ENCODE measurements around the gene ZMIZ1. TPM values are rescaled to one million over a fixed set of nuclear protein-coding genes. Genes with fewer than 3 reads are reported as not detected.

The ZMIZ1 gene
- total and polyA plus RNA-seq, 12 donors: 6.6 to 113 (median 55.1) TPM

DNA sequence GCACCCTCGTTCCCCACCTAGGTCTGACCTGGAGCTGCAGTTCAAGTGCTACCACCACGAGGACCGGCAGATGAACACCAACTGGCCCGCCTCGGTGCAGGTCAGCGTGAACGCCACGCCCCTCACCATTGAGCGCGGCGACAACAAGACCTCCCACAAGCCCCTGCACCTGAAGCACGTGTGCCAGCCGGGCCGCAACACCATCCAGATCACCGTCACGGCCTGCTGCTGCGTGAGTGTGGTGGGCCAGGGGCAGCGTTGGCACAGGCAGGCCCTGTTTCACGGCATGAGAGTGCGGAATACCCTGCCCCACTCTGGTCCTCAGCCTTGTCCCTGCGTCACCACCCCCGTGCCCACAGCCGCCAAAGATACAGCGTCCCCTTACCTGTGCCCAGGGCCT is 231.9 kb downstream of the ZMIZ1 start:
- DNase-seq: no peak
- no peak for TF ChIP-seq POLR2A (IDR thresholded peaks at IDR 0.05)
- TF ChIP-seq, protein P1, sequence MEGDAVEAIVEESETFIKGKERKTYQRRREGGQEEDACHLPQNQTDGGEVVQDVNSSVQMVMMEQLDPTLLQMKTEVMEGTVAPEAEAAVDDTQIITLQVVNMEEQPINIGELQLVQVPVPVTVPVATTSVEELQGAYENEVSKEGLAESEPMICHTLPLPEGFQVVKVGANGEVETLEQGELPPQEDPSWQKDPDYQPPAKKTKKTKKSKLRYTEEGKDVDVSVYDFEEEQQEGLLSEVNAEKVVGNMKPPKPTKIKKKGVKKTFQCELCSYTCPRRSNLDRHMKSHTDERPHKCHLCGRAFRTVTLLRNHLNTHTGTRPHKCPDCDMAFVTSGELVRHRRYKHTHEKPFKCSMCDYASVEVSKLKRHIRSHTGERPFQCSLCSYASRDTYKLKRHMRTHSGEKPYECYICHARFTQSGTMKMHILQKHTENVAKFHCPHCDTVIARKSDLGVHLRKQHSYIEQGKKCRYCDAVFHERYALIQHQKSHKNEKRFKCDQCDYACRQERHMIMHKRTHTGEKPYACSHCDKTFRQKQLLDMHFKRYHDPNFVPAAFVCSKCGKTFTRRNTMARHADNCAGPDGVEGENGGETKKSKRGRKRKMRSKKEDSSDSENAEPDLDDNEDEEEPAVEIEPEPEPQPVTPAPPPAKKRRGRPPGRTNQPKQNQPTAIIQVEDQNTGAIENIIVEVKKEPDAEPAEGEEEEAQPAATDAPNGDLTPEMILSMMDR (IDR thresholded peaks at IDR 0.05): no peak
- Histone ChIP-seq H3K36me3 (replicated peaks in 1 of 2) (peaks cover 0 to 97% of the 10 kb centered on the region in 2 donors), H3K27me3 (no peaks in the 10 kb centered on the region), H3K4me3 (no peak overlapping the region), H3K9me3 (replicated peaks in 1 of 3) (no peaks in the 10 kb centered on the region), H3K4me1 (replicated peaks in 1 of 2) (peaks cover 8 to 18% of the 10 kb centered on the region in 2 donors), H3K27ac (peak overlapping the region in 1 of 5 donors; percentile 91)
- intact Hi-C loops (cut with DNase I): no loop called here
- WGBS, 4 donors: 87 to 95% (median 92%) methylated on average over 4 to 24 of the region's 24 CpGs

DNA sequence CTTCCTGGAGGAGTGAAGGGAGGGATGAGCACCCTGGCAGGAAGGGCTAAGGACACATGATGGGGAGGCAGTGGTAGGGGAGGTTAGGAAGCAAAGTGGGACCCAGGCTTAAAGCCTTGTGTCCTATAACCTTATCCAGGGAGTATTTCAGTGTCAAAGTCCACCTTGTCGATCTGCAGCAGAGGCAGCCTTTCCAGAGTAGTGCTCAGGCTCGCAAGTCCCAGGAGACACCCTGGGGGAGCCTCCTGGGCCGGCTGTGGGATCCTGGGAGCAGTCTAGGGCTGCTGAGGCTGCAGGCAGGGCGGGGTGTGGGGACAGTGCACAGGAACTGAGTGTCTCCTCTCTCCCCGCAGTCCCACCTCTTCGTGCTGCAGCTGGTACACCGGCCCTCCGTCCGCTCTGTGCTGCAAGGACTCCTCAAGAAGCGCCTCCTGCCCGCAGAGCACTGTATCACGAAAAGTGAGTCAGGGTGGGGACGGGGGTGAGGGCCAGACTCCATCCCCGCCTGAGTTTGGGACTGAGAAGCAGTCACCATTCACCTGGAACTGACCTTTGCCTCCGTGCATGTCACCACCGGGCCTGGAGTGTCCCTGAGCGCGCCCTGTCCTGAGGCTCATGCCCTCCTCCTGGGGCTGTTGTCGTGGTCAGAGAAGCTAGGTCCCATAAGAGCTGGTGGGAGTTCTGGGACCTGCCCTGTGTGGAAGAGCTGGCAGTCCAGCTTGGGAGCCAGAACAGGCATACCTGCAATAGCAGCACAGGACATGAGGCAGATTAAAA is 233.2 kb downstream of the ZMIZ1 start:
- intact Hi-C loops (cut with DNase I): no loop called here
- H3K27ac ChIP-seq: no peak overlapping the region
- WGBS, 4 donors: 56 to 90% (median 87%) methylated on average over 2 to 19 of the region's 19 CpGs
- no peak for DNase-seq
- H3K9me3 ChIP-seq (replicated peaks in 1 of 3): no peaks in the 10 kb centered on the region
- H3K36me3 ChIP-seq (replicated peaks in 1 of 2): peaks cover 0 to 97% of the 10 kb centered on the region in 2 donors
- H3K4me1 ChIP-seq (replicated peaks in 1 of 2): peaks cover 8 to 18% of the 10 kb centered on the region in 2 donors
- no peak overlapping the region for H3K4me3 ChIP-seq
- no peaks in the 10 kb centered on the region for H3K27me3 ChIP-seq
- TF ChIP-seq POLR2A (IDR thresholded peaks at IDR 0.05): no peak
- TF ChIP-seq, protein P1 (IDR thresholded peaks at IDR 0.05): no peak

DNA sequence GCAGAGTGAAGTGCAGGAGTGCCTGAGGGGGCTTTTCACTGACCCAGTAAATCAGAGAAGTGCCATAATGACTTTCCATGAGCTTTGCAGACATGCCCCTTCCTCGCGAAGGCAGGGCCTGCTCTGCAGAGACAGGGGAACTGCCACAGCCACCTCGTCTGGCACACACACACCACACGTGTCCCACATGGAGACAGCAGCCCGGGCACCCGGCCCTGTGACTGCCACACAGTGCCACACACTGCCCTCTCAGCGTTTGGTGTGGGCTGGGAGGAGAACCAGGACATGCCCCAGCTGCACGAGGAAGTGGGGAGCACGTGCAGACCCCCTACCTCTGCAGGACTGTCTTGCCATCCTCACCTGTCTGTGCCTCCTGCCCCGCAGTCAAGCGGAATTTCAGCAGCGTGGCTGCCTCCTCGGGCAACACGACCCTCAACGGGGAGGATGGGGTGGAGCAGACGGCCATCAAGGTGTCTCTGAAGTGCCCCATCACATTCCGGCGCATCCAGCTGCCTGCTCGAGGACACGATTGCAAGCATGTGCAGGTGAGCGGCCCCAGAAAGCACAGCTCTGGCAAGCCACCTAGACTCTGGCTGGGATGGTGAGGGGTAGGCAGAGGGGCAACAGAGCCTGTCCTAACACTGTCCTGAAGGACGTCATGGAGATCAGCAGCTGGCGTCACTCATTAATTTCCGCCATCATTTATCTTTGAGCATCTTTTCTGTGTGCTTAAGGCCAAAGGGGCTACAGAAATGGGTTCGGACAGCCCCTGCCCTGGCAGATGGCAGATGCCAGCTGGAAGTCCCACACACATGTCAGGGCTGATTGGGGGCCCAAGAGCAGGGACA is 235.1 kb downstream of the ZMIZ1 start:
- peaks cover 0 to 97% of the 10 kb centered on the region in 2 donors for H3K36me3 ChIP-seq (replicated peaks in 1 of 2)
- 89 to 91% (median 90%) methylated on average over 19 to 25 of the region's 25 CpGs for WGBS, 4 donors
- no peaks in the 10 kb centered on the region for H3K9me3 ChIP-seq (replicated peaks in 1 of 3)
- intact Hi-C loops (cut with DNase I): no loop called here
- peaks cover 4 to 13% of the 10 kb centered on the region in 2 donors for H3K4me1 ChIP-seq (replicated peaks in 1 of 2)
- H3K27ac ChIP-seq: no peak overlapping the region
- TF ChIP-seq, protein P1 (IDR thresholded peaks at IDR 0.05): no peak
- TF ChIP-seq POLR2A (IDR thresholded peaks at IDR 0.05): no peak
- no peak for DNase-seq
- H3K4me3 ChIP-seq: no peak overlapping the region
- H3K27me3 ChIP-seq: no peaks in the 10 kb centered on the region

DNA sequence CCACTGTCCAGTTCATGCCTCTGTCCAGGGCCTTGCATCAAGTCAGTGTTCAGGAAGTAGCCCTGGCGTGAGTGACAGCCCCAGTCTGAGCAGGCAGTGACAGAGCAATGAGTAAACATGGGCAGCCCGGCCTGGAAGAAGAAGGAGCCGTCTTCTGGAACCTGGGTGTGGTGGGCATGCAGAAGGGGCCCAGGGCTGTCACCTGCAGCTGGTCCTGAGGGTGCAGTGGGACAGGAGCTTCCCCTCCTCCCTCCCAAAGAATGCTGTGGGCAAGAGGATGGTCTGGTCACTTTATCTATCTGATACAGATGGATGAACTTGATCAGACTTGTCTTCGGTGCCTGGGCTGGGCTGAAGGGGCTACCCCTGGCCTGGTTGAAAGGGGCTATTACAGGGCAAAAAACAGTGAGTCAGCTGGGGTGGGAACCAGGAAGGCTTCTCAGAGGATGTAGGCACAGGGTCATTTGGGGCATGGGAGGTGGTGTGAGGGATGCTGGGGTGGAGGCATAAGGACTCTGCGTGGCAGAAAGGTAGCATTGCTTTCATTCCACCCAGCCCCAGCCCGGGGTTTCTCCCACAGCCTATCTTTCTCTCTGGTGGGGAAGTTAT is 235.8 kb downstream of the ZMIZ1 start:
- Histone ChIP-seq H3K36me3 (replicated peaks in 1 of 2) (peaks cover 0 to 97% of the 10 kb centered on the region in 2 donors), H3K27ac (no peak overlapping the region), H3K4me3 (no peak overlapping the region), H3K4me1 (replicated peaks in 1 of 2) (peaks cover 0 to 6% of the 10 kb centered on the region in 2 donors), H3K27me3 (no peaks in the 10 kb centered on the region), H3K9me3 (replicated peaks in 1 of 3) (no peaks in the 10 kb centered on the region)
- DNase-seq: no peak
- intact Hi-C loops (cut with DNase I): no loop called here
- TF ChIP-seq POLR2A (IDR thresholded peaks at IDR 0.05): no peak
- TF ChIP-seq, protein P1 (IDR thresholded peaks at IDR 0.05): no peak
- 83 to 93% (median 89%) methylated on average over 3 to 6 of the region's 6 CpGs for WGBS, 4 donors

Data from adrenal gland (tissue), 12 donors.